Activated naive CD4-positive, alpha-beta T cell treated with anti-CD3 and anti-CD28 coated beads, Interleukin-2, amount 50 U/mL, for 24 hours (primary cell): Measurements from ENCODE around the gene CLRN3.

Source experiments
- H3K27ac Mint-ChIP-seq: one replicate; pipeline ENCODE4 v1.8.0; 2021; ENCODE audit warnings: mild to moderate bottlenecking, mixed read lengths
- H3K27me3 Mint-ChIP-seq: one replicate; pipeline ENCODE4 v1.8.0; 2021; ENCODE audit warnings: mixed read lengths
- H3K36me3 Mint-ChIP-seq: one replicate; pipeline ENCODE4 v1.8.0; 2021; ENCODE audit warnings: mixed read lengths
- H3K4me1 Mint-ChIP-seq: one replicate; pipeline ENCODE4 v1.8.0; 2021; ENCODE audit warnings: mixed read lengths
- H3K4me3 Mint-ChIP-seq: one replicate; pipeline ENCODE4 v1.8.0; 2021; ENCODE audit warnings: mild to moderate bottlenecking, mixed read lengths
- H3K9me3 Mint-ChIP-seq: one replicate; pipeline ENCODE4 v1.8.0; 2021; ENCODE audit warnings: mixed read lengths

CLRN3 gene

GRCh38 chr10:127922206-127922605 lies 29.5 kb upstream of the CLRN3 start:
- Mint-ChIP-seq H3K27me3 (no peaks in the 10 kb centered on the region), H3K4me1 (no peaks in the 10 kb centered on the region), H3K27ac (no peak overlapping the region), H3K9me3 (no peaks in the 10 kb centered on the region), H3K4me3 (no peak overlapping the region), H3K36me3 (no peaks in the 10 kb centered on the region)

GRCh38 chr10:127921753-127922145 lies 29.0 kb upstream of the CLRN3 start:
- no peak overlapping the region for H3K27ac Mint-ChIP-seq
- H3K4me1 Mint-ChIP-seq = no peaks in the 10 kb centered on the region
- no peaks in the 10 kb centered on the region for H3K27me3 Mint-ChIP-seq
- no peak overlapping the region for H3K4me3 Mint-ChIP-seq
- no peaks in the 10 kb centered on the region for H3K9me3 Mint-ChIP-seq
- H3K36me3 Mint-ChIP-seq = no peaks in the 10 kb centered on the region

GRCh38 chr10:127921075-127921752 lies 28.5 kb upstream of the CLRN3 start:
- Mint-ChIP-seq H3K27me3 (no peaks in the 10 kb centered on the region), H3K4me3 (no peak overlapping the region), H3K27ac (no peak overlapping the region), H3K4me1 (no peaks in the 10 kb centered on the region), H3K36me3 (no peaks in the 10 kb centered on the region), H3K9me3 (no peaks in the 10 kb centered on the region)

GRCh38 chr10:127920306-127921074 lies 27.7 kb upstream of the CLRN3 start:
- no peaks in the 10 kb centered on the region for H3K27me3 Mint-ChIP-seq
- no peaks in the 10 kb centered on the region for H3K9me3 Mint-ChIP-seq
- H3K4me1 Mint-ChIP-seq = no peaks in the 10 kb centered on the region
- H3K27ac Mint-ChIP-seq = no peak overlapping the region
- no peaks in the 10 kb centered on the region for H3K36me3 Mint-ChIP-seq
- H3K4me3 Mint-ChIP-seq = no peak overlapping the region

GRCh38 chr10:127919418-127920271 lies 26.9 kb upstream of the CLRN3 start:
- Mint-ChIP-seq H3K27me3 (no peaks in the 10 kb centered on the region), H3K27ac (no peak overlapping the region), H3K36me3 (no peaks in the 10 kb centered on the region), H3K4me3 (no peak overlapping the region), H3K9me3 (no peaks in the 10 kb centered on the region), H3K4me1 (no peaks in the 10 kb centered on the region)

GRCh38 chr10:127918572-127918971 lies 25.8 kb upstream of the CLRN3 start:
- Mint-ChIP-seq H3K4me3 (no peak overlapping the region), H3K4me1 (no peaks in the 10 kb centered on the region), H3K27me3 (no peaks in the 10 kb centered on the region), H3K27ac (no peak overlapping the region), H3K9me3 (no peaks in the 10 kb centered on the region), H3K36me3 (no peaks in the 10 kb centered on the region)

GRCh38 chr10:127916826-127917225 lies 24.1 kb upstream of the CLRN3 start:
- H3K27me3 Mint-ChIP-seq = no peaks in the 10 kb centered on the region
- H3K27ac Mint-ChIP-seq = no peak overlapping the region
- no peaks in the 10 kb centered on the region for H3K9me3 Mint-ChIP-seq
- no peak overlapping the region for H3K4me3 Mint-ChIP-seq
- H3K4me1 Mint-ChIP-seq = no peaks in the 10 kb centered on the region
- no peaks in the 10 kb centered on the region for H3K36me3 Mint-ChIP-seq

- Mint-ChIP-seq H3K36me3 (no peaks in the 10 kb centered on the region), H3K4me1 (no peaks in the 10 kb centered on the region), H3K4me3 (no peak overlapping the region), H3K27ac (no peak overlapping the region), H3K27me3 (no peaks in the 10 kb centered on the region), H3K9me3 (no peaks in the 10 kb centered on the region)
Observed at GRCh38 chr10:127915324-127915723, 22.6 kb upstream of the CLRN3 start.

- Mint-ChIP-seq H3K27ac (no peak overlapping the region), H3K4me1 (no peaks in the 10 kb centered on the region), H3K9me3 (no peaks in the 10 kb centered on the region), H3K27me3 (peaks cover 8% of the 10 kb centered on the region), H3K4me3 (no peak overlapping the region), H3K36me3 (no peaks in the 10 kb centered on the region)
Observed at GRCh38 chr10:127913368-127913759, 20.6 kb upstream of the CLRN3 start.

- H3K36me3 Mint-ChIP-seq = no peaks in the 10 kb centered on the region
- H3K4me1 Mint-ChIP-seq = no peaks in the 10 kb centered on the region
- H3K27me3 Mint-ChIP-seq = peaks cover 11% of the 10 kb centered on the region
- H3K4me3 Mint-ChIP-seq = no peak overlapping the region
- H3K27ac Mint-ChIP-seq = no peak overlapping the region
- H3K9me3 Mint-ChIP-seq = no peaks in the 10 kb centered on the region
Observed at GRCh38 chr10:127912607-127913367, 20.0 kb upstream of the CLRN3 start.

- Mint-ChIP-seq H3K4me1 (no peaks in the 10 kb centered on the region), H3K9me3 (no peaks in the 10 kb centered on the region), H3K36me3 (no peaks in the 10 kb centered on the region), H3K27ac (no peak overlapping the region), H3K27me3 (peaks cover 11% of the 10 kb centered on the region), H3K4me3 (no peak overlapping the region)
Observed at GRCh38 chr10:127911867-127912257, 19.1 kb upstream of the CLRN3 start.

- H3K27ac Mint-ChIP-seq = no peak overlapping the region
- H3K9me3 Mint-ChIP-seq = no peaks in the 10 kb centered on the region
- H3K4me3 Mint-ChIP-seq = no peak overlapping the region
Observed at GRCh38 chr10:127911218-127911866, 18.6 kb upstream of the CLRN3 start.

GRCh38 chr10:127910464-127910770 lies 17.7 kb upstream of the CLRN3 start:
- peaks cover 12% of the 10 kb centered on the region for H3K27me3 Mint-ChIP-seq
- no peaks in the 10 kb centered on the region for H3K36me3 Mint-ChIP-seq
- H3K27ac Mint-ChIP-seq = no peak overlapping the region
- H3K4me1 Mint-ChIP-seq = no peaks in the 10 kb centered on the region
- H3K4me3 Mint-ChIP-seq = no peak overlapping the region
- no peaks in the 10 kb centered on the region for H3K9me3 Mint-ChIP-seq

More at GRCh38 chr10:127911218-127911866, 18.6 kb upstream of the CLRN3 start:
- H3K4me1 Mint-ChIP-seq = no peaks in the 10 kb centered on the region
- no peaks in the 10 kb centered on the region for H3K36me3 Mint-ChIP-seq
- H3K27me3 Mint-ChIP-seq = peaks cover 12% of the 10 kb centered on the region

- H3K36me3 Mint-ChIP-seq = no peaks in the 10 kb centered on the region
- no peak overlapping the region for H3K4me3 Mint-ChIP-seq
- H3K9me3 Mint-ChIP-seq = no peaks in the 10 kb centered on the region
- no peak overlapping the region for H3K27ac Mint-ChIP-seq
- peaks cover 12% of the 10 kb centered on the region for H3K27me3 Mint-ChIP-seq
- no peaks in the 10 kb centered on the region for H3K4me1 Mint-ChIP-seq
Observed at GRCh38 chr10:127909716-127910463, 17.1 kb upstream of the CLRN3 start.

- Mint-ChIP-seq H3K36me3 (no peaks in the 10 kb centered on the region), H3K4me1 (no peaks in the 10 kb centered on the region), H3K9me3 (no peaks in the 10 kb centered on the region), H3K4me3 (no peak overlapping the region), H3K27me3 (peaks cover 17% of the 10 kb centered on the region), H3K27ac (no peak overlapping the region)
Observed at GRCh38 chr10:127908959-127909267, 16.2 kb upstream of the CLRN3 start.
